Thyroid gland (tissue), 4 donors: ENCODE data around the gene RNF166. TPM values are rescaled to one million over a fixed set of nuclear protein-coding genes. Genes with fewer than 3 reads are reported as not detected.

Source experiments
- DNase-seq, 2 donors: peaks; one replicate each; pipeline ENCODE4 v3.0.0-alpha.2; 2019
- H3K27ac ChIP-seq, 3 donors: fragments of 200-600 bp; sonication (generic); 1 replicate in 2 of 3; 2 replicates in 1 of 3; pipeline ENCODE4 v1.5.1; 2016 to 2019; ENCODE audit warnings: mild to moderate bottlenecking in 1 of 3, moderate library complexity in 1 of 3
- H3K27me3 ChIP-seq: fragments of 200-600 bp; sonication (generic); one replicate; pipeline ENCODE4 v1.5.1; 2019
- H3K36me3 ChIP-seq, 2 donors: fragments of 200-600 bp; sonication (generic); one replicate each; pipeline ENCODE4 v1.5.1; 2016 to 2019
- H3K4me1 ChIP-seq, 2 donors: fragments of 200-600 bp; sonication (generic); one replicate each; pipeline ENCODE4 v1.5.1; 2017 to 2019
- H3K4me3 ChIP-seq, 3 donors: fragments of 200-600 bp; sonication (generic); replicated peaks in 1 of 3; 1 replicate in 2 of 3; 2 replicates in 1 of 3; pipeline ENCODE4 v1.5.1; 2016; ENCODE audit warnings: mild to moderate bottlenecking in 1 of 3
- H3K9me3 ChIP-seq: fragments of 200-600 bp; sonication (generic); one replicate; pipeline ENCODE4 v1.5.1; 2017
- POLR2A ChIP-seq, 2 donors: fragments of 450-650 bp; IDR thresholded peaks; one replicate each; pipeline ENCODE4 v1.6.1; 2017; ENCODE audit warnings: antibody characterized with exemption in 2 of 2, mild to moderate bottlenecking in 2 of 2, moderate library complexity in 1 of 2
- WGBS, 2 donors: methylation state at CpG; one replicate each; pipeline ENCODE4 v1.1.5; 2017; 5-methylcytosine and 5-hydroxymethylcytosine counted together
- intact Hi-C: fragments of 100-400 bp; cut with DNase I; formaldehyde crosslinking; loops from one replicate; pipeline ENCODE4 v1.15.1; 2023
- total RNA-seq, 4 donors: library from RNA; depleted of rRNA; stranded (reverse); fragments of >200 nt; gene quantifications; one replicate each; pipeline ENCODE4 v1.2.3, GENCODE V29; 2016
- TF ChIP-seq, protein P1 (sequence below), 6 experiments: fragments of 200-600 bp in 3 of 6; fragments of 450-650 bp in 3 of 6; sonication (generic) in 3 of 6; IDR thresholded peaks; one replicate each; pipeline ENCODE4 v1.5.1; 2016 to 2019; ENCODE audit warnings: antibody characterized with exemption in 6 of 6, mild to moderate bottlenecking in 2 of 6, inconsistent platforms in 1 of 6, moderate library complexity in 1 of 6

RNF166 gene, protein sequence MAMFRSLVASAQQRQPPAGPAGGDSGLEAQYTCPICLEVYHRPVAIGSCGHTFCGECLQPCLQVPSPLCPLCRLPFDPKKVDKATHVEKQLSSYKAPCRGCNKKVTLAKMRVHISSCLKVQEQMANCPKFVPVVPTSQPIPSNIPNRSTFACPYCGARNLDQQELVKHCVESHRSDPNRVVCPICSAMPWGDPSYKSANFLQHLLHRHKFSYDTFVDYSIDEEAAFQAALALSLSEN
- total RNA-seq: 10 to 100 TPM; 12.5 to 26.8 (median 19.1) TPM

DNA sequence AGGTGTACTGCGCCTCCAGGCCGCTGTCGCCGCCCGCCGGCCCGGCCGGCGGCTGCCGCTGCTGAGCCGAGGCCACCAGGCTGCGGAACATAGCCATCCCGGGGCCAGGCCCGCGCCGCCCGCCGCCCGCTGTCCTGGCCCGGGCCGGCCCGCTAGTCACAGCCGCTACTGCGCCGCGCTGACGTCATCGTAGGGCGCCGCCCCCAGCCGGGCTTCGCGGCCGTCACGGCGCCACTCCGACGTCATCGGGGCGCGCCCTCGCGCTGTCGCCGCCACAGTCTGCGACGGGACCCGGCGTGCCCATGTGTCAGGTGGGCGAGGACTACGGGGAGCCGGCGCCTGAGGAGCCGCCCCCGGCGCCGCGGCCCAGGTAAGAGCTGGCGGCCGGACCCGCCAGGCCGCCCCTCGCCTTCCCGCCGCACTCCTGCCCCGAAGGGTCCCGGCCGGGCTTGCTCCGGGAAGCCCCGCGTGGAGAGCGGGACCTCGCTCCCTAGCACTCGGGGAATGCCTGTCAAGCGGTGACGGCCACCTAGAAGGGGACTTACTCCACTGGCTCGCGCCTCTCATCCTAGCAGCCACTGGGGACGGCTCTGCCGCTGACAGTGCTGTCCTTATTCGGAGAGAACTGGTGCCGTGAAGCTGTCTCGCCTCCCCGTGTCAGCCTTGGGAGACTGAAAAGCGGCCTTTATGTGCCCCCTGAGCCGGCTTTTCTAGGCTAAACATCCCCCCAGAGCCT, at the start of gene RNF166, which contains the start of gene CTU2:
Gene RNF166, minus strand, starts transcription at position 180 of the 736 bp plus-strand sequence. Its CDS starts 83 bp downstream, at position 97.
Gene CTU2, plus strand, starts transcription at position 275 of the 736 bp plus-strand sequence. Its CDS starts 28 bp downstream, at position 303.
- Histone ChIP-seq H3K36me3 (no peaks in the 10 kb centered on the region), H3K4me1 (peaks cover 17 to 43% of the 10 kb centered on the region in 2 donors), H3K27ac (peak within 1 kb of the TSS in 2 of 3 donors; percentile 74 to 76), H3K4me3 (peak within 1 kb of the TSS; percentile 57 to 97 (median 66)), H3K27me3 (no peaks in the 10 kb centered on the region), H3K9me3 (no peaks in the 10 kb centered on the region)
- peak; percentile 90 to 91 for DNase-seq
- peak in 1 of 2 donors; percentile 84 for TF ChIP-seq POLR2A (IDR thresholded peaks at IDR 0.05)
- TF ChIP-seq, protein P1, sequence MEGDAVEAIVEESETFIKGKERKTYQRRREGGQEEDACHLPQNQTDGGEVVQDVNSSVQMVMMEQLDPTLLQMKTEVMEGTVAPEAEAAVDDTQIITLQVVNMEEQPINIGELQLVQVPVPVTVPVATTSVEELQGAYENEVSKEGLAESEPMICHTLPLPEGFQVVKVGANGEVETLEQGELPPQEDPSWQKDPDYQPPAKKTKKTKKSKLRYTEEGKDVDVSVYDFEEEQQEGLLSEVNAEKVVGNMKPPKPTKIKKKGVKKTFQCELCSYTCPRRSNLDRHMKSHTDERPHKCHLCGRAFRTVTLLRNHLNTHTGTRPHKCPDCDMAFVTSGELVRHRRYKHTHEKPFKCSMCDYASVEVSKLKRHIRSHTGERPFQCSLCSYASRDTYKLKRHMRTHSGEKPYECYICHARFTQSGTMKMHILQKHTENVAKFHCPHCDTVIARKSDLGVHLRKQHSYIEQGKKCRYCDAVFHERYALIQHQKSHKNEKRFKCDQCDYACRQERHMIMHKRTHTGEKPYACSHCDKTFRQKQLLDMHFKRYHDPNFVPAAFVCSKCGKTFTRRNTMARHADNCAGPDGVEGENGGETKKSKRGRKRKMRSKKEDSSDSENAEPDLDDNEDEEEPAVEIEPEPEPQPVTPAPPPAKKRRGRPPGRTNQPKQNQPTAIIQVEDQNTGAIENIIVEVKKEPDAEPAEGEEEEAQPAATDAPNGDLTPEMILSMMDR (IDR thresholded peaks at IDR 0.05): peak in 1 of 6 experiments; percentile 22
- intact Hi-C loops: loop anchor here (2.0 kb wide), 1 partner anchor 136 kb away; the partner anchor contains the start of gene ZC3H18
- 0 to 1% methylated on average over 6 to 16 of the region's 86 CpGs for WGBS, 2 donors

DNA sequence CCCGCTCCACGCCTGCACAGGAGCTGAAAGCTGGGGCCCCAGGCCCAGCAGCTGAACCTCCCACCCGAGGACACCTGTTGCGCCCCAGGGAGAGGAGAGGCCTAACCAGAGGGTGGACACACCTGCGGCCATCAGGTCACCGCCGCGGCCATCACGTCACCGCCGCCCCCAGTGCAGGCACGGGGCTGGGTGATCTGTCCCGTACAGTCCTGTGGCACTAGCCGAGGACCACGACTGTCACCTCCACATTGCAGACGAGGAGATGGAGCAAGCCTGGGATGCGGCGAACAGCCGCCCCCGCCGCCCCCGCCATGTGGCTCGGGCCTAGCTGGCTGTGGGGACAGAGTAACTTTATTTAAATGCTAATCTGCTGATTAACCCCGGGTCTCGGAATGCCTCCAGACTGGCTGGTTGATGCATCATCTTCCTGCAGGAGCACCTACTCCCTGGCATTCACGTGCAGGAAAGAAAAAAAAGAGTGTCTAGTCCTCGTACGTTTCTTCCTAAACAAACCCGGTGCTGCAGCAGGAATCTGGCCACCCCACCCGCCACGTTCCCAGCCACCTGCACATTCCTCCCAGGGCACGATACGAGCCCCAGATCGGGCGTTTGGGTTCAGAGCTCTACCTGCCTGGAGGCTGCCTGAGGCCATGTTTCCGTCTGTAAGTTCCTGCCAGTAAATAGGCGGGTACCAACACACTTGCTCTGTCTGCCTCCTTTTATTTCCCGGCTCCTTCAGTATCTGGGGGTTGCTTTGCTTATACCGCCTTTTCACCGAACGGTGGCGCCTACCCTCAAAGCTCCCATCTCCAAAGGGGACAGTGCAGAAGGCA, 48.9 kb upstream of the RNF166 start:
- TF ChIP-seq POLR2A (IDR thresholded peaks at IDR 0.05): no peak
- TF ChIP-seq, protein P1 (IDR thresholded peaks at IDR 0.05): peak in 3 of 6 experiments; percentile 18 to 23 (median 21)
- intact Hi-C loops: no loop called here
- DNase-seq: no peak
- Histone ChIP-seq H3K9me3 (no peaks in the 10 kb centered on the region), H3K27me3 (no peaks in the 10 kb centered on the region), H3K4me3 (no peak overlapping the region), H3K4me1 (peaks cover 14 to 26% of the 10 kb centered on the region in 2 donors), H3K27ac (no peak overlapping the region), H3K36me3 (no peaks in the 10 kb centered on the region)
- WGBS, 2 donors: 74 to 83% methylated on average over 22 to 23 of the region's 42 CpGs

DNA sequence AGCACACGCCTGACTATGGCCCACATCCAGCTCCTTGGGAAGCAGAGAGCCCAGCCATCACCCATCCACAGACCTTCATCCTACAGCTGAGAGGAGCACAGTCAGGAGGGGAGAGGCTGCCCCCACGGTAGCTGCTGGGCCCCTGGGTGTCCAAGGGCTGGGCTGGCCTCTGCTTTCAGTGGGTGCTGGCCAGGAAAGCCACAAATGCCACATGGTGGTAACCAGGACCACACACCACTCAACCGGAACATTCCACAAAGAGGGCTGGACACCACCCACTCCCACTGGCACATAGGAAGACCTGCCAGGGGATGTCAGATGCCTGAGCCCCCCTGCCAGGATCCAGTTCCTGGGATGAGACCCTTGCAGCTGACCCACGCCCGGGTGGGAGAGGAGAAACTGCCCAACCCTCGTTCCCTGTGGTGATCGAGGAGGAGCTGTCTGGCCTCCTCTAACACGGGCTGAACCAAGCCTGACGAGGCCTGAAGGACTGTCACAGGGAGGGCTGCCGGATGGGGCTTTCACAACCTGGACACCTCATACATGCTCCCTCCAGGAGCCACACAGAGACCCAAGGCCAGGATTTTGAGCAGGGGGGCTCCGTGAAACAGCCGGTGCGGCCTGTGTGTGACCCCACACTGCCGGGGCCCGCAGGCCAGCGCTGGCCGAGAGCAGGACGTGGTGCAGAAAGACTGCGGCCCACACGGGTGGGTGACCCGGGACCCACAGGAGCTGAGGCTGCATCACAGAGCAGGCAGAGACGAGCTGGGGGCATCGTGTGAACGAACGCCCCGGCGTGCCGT, 48.1 kb upstream of the RNF166 start:
- WGBS, 2 donors: 79 to 93% methylated on average over 8 to 16 of the region's 28 CpGs
- no peak for TF ChIP-seq POLR2A (IDR thresholded peaks at IDR 0.05)
- TF ChIP-seq, protein P1 (IDR thresholded peaks at IDR 0.05): no peak
- intact Hi-C loops: no loop called here
- H3K27ac ChIP-seq: no peak overlapping the region
- H3K4me3 ChIP-seq: no peak overlapping the region
- no peaks in the 10 kb centered on the region for H3K27me3 ChIP-seq
- no peaks in the 10 kb centered on the region for H3K9me3 ChIP-seq
- H3K4me1 ChIP-seq: peaks cover 10 to 18% of the 10 kb centered on the region in 2 donors
- DNase-seq: no peak
- H3K36me3 ChIP-seq: no peaks in the 10 kb centered on the region

DNA sequence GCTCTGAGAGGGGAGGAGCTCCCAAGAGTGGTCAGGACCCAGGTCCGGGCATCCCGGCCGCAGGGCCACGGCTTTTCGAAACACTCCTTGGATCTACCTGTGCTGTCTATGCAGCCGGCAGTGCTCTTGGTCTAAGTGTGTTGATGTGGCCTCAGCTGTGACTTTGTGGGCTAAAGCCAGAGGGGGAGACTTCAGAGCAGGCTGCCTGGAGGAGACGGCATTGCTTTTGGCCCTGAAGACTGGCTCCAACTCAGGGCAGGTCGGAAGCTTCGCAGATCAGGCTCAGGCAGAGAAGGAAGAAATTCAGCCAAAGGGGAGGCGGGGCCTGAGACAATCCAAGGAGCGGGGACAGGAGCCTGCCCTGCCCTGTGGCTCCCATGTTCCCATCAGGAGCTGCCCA, 47.4 kb upstream of the RNF166 start:
- Histone ChIP-seq H3K27ac (no peak overlapping the region), H3K27me3 (no peaks in the 10 kb centered on the region), H3K4me1 (peaks cover 8 to 11% of the 10 kb centered on the region in 2 donors), H3K36me3 (no peaks in the 10 kb centered on the region), H3K9me3 (no peaks in the 10 kb centered on the region), H3K4me3 (no peak overlapping the region)
- intact Hi-C loops: no loop called here
- 84 to 90% methylated on average over 8 to 11 of the region's 11 CpGs for WGBS, 2 donors
- TF ChIP-seq POLR2A (IDR thresholded peaks at IDR 0.05): no peak
- TF ChIP-seq, protein P1 (IDR thresholded peaks at IDR 0.05): no peak
- DNase-seq: no peak
